ENCODE measurements around the gene SH3BP2.

- TF ChIP-seq, protein P1, sequence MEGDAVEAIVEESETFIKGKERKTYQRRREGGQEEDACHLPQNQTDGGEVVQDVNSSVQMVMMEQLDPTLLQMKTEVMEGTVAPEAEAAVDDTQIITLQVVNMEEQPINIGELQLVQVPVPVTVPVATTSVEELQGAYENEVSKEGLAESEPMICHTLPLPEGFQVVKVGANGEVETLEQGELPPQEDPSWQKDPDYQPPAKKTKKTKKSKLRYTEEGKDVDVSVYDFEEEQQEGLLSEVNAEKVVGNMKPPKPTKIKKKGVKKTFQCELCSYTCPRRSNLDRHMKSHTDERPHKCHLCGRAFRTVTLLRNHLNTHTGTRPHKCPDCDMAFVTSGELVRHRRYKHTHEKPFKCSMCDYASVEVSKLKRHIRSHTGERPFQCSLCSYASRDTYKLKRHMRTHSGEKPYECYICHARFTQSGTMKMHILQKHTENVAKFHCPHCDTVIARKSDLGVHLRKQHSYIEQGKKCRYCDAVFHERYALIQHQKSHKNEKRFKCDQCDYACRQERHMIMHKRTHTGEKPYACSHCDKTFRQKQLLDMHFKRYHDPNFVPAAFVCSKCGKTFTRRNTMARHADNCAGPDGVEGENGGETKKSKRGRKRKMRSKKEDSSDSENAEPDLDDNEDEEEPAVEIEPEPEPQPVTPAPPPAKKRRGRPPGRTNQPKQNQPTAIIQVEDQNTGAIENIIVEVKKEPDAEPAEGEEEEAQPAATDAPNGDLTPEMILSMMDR (IDR thresholded peaks at IDR 0.05) = no peak
- TF ChIP-seq POLR2A (IDR thresholded peaks at IDR 0.05) = no peak
Measured at GRCh38 chr4:2859514-2859913, 66.6 kb downstream of the SH3BP2 start.

Measured in body of pancreas (tissue), 4 donors.